A549 (cell line): ENCODE measurements around the gene EMX1.

Source experiments
- BCL3 ChIP-seq: fragments of >200 bp; sonication (Bioruptor Twin); formaldehyde crosslinking; IDR thresholded peaks from 3 replicates; pipeline ENCODE4 v1.6.1; 2016
- CEBPB ChIP-seq, 2 experiments: fragments of >200 bp in 1 of 2; sonication (Bioruptor Twin) in 1 of 2; formaldehyde crosslinking in 1 of 2; IDR thresholded peaks; 2 replicates each; pipeline ENCODE4 v1.6.1; 2012 to 2016
- CTCF ChIP-seq: fragments of >200 bp; sonication (Bioruptor Twin); formaldehyde crosslinking; IDR thresholded peaks from 3 replicates; pipeline ENCODE4 v1.5.1; 2016
- ELK1 ChIP-seq: fragments of 150-350 bp; IDR thresholded peaks from 2 replicates; pipeline ENCODE4 v1.6.1; 2014; ENCODE audit warnings: low read depth, mild to moderate bottlenecking, low read length
- ESRRA ChIP-seq: fragments of 150-350 bp; IDR thresholded peaks from 2 replicates; pipeline ENCODE4 v1.6.1; 2014; ENCODE audit warnings: mild to moderate bottlenecking, low read length, borderline replicate concordance
- NPAS2 ChIP-seq: fragments of 250-450 bp; sonication (Bioruptor Pico); IDR thresholded peaks from 2 replicates; pipeline ENCODE4 v1.8.0; 2022; ENCODE audit warnings: mild to moderate bottlenecking, moderate library complexity, borderline replicate concordance
- NR3C1 ChIP-seq: fragments of >200 bp; sonication (Bioruptor Twin); formaldehyde crosslinking; IDR thresholded peaks from 3 replicates; pipeline ENCODE4 v1.6.1; 2017
- POLR2AphosphoS2 ChIP-seq: conservative IDR thresholded peaks from 2 replicates; pipeline ENCODE4 v1.6.1; 2012; ENCODE audit warnings: low read length, improper control_type of control experiment, inconsistent platforms
- RAD21 ChIP-seq, 2 experiments: fragments of >200 bp in 1 of 2; sonication (Bioruptor Twin) in 1 of 2; formaldehyde crosslinking in 1 of 2; IDR thresholded peaks in 1 of 2; conservative IDR thresholded peaks in 1 of 2; 2 replicates in 1 of 2; 3 replicates in 1 of 2; pipeline ENCODE4 v1.6.1; 2012 to 2018; ENCODE audit warnings: inconsistent platforms in 1 of 2
- RFX5 ChIP-seq: fragments of 450-650 bp; IDR thresholded peaks from 2 replicates; pipeline ENCODE4 v1.7.1; 2014; ENCODE audit warnings: antibody characterized with exemption, mild to moderate bottlenecking, moderate library complexity

- TF ChIP-seq CTCF (no peak), POLR2AphosphoS2 (no peak), ELK1 (no peak), NR3C1 (no peak), RFX5 (no peak), RAD21 (conservative IDR thresholded peaks at IDR 0.05 in 1 of 2, IDR thresholded peaks at IDR 0.05 in 1 of 2) (no peak), ESRRA (no peak), NPAS2 (CRISPR knock-in tag) (no peak), BCL3 (no peak), CEBPB (IDR thresholded peaks at IDR 0.05) (no peak)
Measured at GRCh38 chr2:72931280-72931910, 14.1 kb downstream of the EMX1 start.
